K562 (cell line): ENCODE data around the gene FUCA1. TPM values are rescaled to one million over a fixed set of nuclear protein-coding genes. Genes with fewer than 3 reads are reported as not detected.

Source experiments
- ATAC-seq: fragments of 200-7000 bp; cut with Tn5 transposase; 3 replicates; pipeline ENCODE4 v1.9.1; 2020; ENCODE audit warnings: moderate library complexity
- BruUV-seq: library from RNA; stranded (reverse); fragments of 400-500 nt; replicated peaks from 2 replicates; lab custom pipeline; 2021; lab: Mats Ljungman, UMichigan
- CTCF ChIA-PET: fragments of 300-600 bp; formaldehyde crosslinking; extraction: SDS; loops from one replicate; lab custom pipeline; 2021; ENCODE audit warnings: low intra/inter-chr PET ratio; lab: Yijun Ruan, JAX
- POLR2A ChIA-PET: fragments of 300-600, 350-650 bp; sonication (Branson Sonifier 250); formaldehyde crosslinking; extraction: SDS; loops from one replicate; lab custom pipeline; 2021; ENCODE audit warnings: antibody characterized with exemption, inconsistent platforms; lab: Yijun Ruan, JAX
- DNase-seq, 4 experiments: peaks; one replicate each; pipeline versions ENCODE4 v3.0.0 to v3.0.0-alpha.2; 2011 to 2018; ENCODE audit warnings: low spot score in 3 of 4, mixed read lengths in 3 of 4; ENCODE audit errors: extremely low read depth in 1 of 4
- FAIRE-seq: peaks from 2 replicates; lab custom pipeline; 2011; peaks lifted over from hg19 to GRCh38; lab: Jason Lieb, UNC
- H2AFZ ChIP-seq: 2 replicates; pipeline ENCODE4 v1.6.0; 2011; ENCODE audit warnings: low read depth, low read length, control low read depth, inconsistent platforms
- H3K27ac ChIP-seq: fragments of 200-600 bp; 3 replicates; pipeline ENCODE4 v1.8.0; 2011; ENCODE audit warnings: low read depth, mild to moderate bottlenecking, control low read depth, inconsistent platforms, low read length, moderate library complexity, mixed read lengths; ENCODE audit errors: extremely low read depth
- H3K27me3 ChIP-seq, 2 experiments: fragments of 300-600 bp in 1 of 2; 2 replicates in 1 of 2; 3 replicates in 1 of 2; pipeline versions ENCODE4 v1.6.0 to v1.8.0; 2011; ENCODE audit warnings: inconsistent platforms in 2 of 2, low read length in 2 of 2, mild to moderate bottlenecking in 1 of 2, mixed read lengths in 1 of 2, moderate library complexity in 1 of 2; ENCODE audit not compliant: control insufficient read depth in 2 of 2, insufficient read depth in 2 of 2
- H3K36me3 ChIP-seq: fragments of 300-600 bp; 3 replicates; pipeline ENCODE4 v1.8.0; 2011; ENCODE audit warnings: mild to moderate bottlenecking, low read length, inconsistent platforms; ENCODE audit not compliant: control insufficient read depth, insufficient read depth
- H3K4me1 ChIP-seq, 2 experiments: fragments of 200-600 bp in 1 of 2; replicated peaks in 1 of 2; 2 replicates in 1 of 2; 3 replicates in 1 of 2; pipeline versions ENCODE4 v1.5.1 to v1.8.0; 2011; ENCODE audit warnings: inconsistent platforms in 2 of 2, low read length in 2 of 2, mild to moderate bottlenecking in 1 of 2, mixed read lengths in 1 of 2, moderate library complexity in 1 of 2; ENCODE audit not compliant: control insufficient read depth in 2 of 2, insufficient read depth in 2 of 2
- H3K4me2 ChIP-seq: 2 replicates; pipeline ENCODE4 v1.6.1; 2011; ENCODE audit warnings: low read length, control low read depth, inconsistent platforms, mixed read lengths; ENCODE audit not compliant: insufficient read depth
- H3K4me3 ChIP-seq: fragments of 200-600 bp; sonication (generic), shearing (Covaris generic); 2 replicates; pipeline ENCODE4 v1.5.1; 2016; ENCODE audit warnings: control low read depth, inconsistent platforms
- H3K79me2 ChIP-seq: fragments of 200-600 bp; 3 replicates; pipeline ENCODE4 v1.8.0; 2011; ENCODE audit warnings: low read length, inconsistent platforms; ENCODE audit not compliant: control insufficient read depth, insufficient read depth
- H3K9ac ChIP-seq, 2 experiments: 2 replicates each; pipeline versions ENCODE4 v1.6.0 to v1.6.1; 2011; ENCODE audit warnings: low read depth in 2 of 2, low read length in 2 of 2, control low read depth in 1 of 2, inconsistent platforms in 1 of 2, mild to moderate bottlenecking in 1 of 2, mixed read lengths in 1 of 2; ENCODE audit not compliant: insufficient read depth in 1 of 2
- H3K9me1 ChIP-seq: one replicate; pipeline ENCODE4 v1.6.0; 2011; ENCODE audit warnings: inconsistent platforms, mild to moderate bottlenecking, low read length, moderate library complexity; ENCODE audit not compliant: control insufficient read depth, insufficient read depth
- H3K9me3 ChIP-seq: replicated peaks from 2 replicates; pipeline ENCODE4 v1.5.1; 2011; ENCODE audit warnings: low read depth, low read length, inconsistent platforms; ENCODE audit not compliant: control insufficient read depth, insufficient read depth
- H4K20me1 ChIP-seq: replicated peaks from 2 replicates; pipeline ENCODE4 v1.6.1; 2011; ENCODE audit warnings: low read length, inconsistent platforms, mixed read lengths; ENCODE audit not compliant: control insufficient read depth, insufficient read depth
- CEBPB ChIP-seq: fragments of 450-650 bp; IDR thresholded peaks from 2 replicates; pipeline ENCODE4 v1.6.1; 2016; ENCODE audit warnings: missing genetic modification characterization, missing compliant biosample characterization
- CEBPG ChIP-seq, 3 experiments: fragments of 200-800 bp in 1 of 3; sonication (Bioruptor generic) in 1 of 3; sonication (generic) in 1 of 3; formaldehyde crosslinking in 1 of 3; IDR thresholded peaks in 2 of 3; conservative IDR thresholded peaks in 1 of 3; 2 replicates each; pipeline versions ENCODE4 v1.6.1 to v1.8.0; 2016 to 2022; ENCODE audit warnings: missing compliant biosample characterization in 2 of 3, missing genetic modification characterization in 2 of 3, mild to moderate bottlenecking in 1 of 3, missing genetic modification reagents in 1 of 3
- HMBOX1 ChIP-seq: sonication (generic); IDR thresholded peaks from 2 replicates; pipeline ENCODE4 v1.6.1; 2016
- MAFG ChIP-seq: fragments of 450-650 bp; conservative IDR thresholded peaks from 2 replicates; pipeline ENCODE4 v1.6.1; 2016; ENCODE audit warnings: missing genetic modification characterization, missing compliant biosample characterization
- NFE2 ChIP-seq: IDR thresholded peaks from 2 replicates; pipeline ENCODE4 v1.6.1; 2014; ENCODE audit warnings: antibody characterized with exemption, low read depth
- RFX1 ChIP-seq: fragments of 450-650 bp; IDR thresholded peaks from 2 replicates; pipeline ENCODE4 v1.6.1; 2016; ENCODE audit warnings: mild to moderate bottlenecking, moderate library complexity
- ZBTB33 ChIP-seq: sonication (generic); formaldehyde crosslinking; IDR thresholded peaks from 2 replicates; pipeline ENCODE4 v1.8.1; 2023; ENCODE audit warnings: mild to moderate bottlenecking, missing genetic modification reagents
- ZNF668 ChIP-seq: fragments of 250-450 bp; sonication (Bioruptor Pico); IDR thresholded peaks from 2 replicates; pipeline ENCODE4 v1.8.0; 2022; ENCODE audit warnings: mild to moderate bottlenecking, inconsistent platforms
- WGBS: fragments of 100-300 bp; shearing (Covaris generic); methylation state at CpG from one replicate; pipeline ENCODE4 v1.1.6; 2016; ENCODE audit warnings: low coverage, mixed read lengths; ENCODE audit not compliant: insufficient coverage; ENCODE audit errors: missing lambda C conversion rate; 5-methylcytosine and 5-hydroxymethylcytosine counted together
- in situ Hi-C: fragments of 300-500 bp; cut with MboI; formaldehyde crosslinking; loops from 4 replicates; pipeline ENCODE4 v1.15.0; 2018; ENCODE audit warnings: inconsistent platforms, mixed read lengths
- intact Hi-C: fragments of 100-400 bp; cut with micrococcal nuclease; formaldehyde crosslinking; loops from 2 replicates; pipeline ENCODE4 v1.14.2; 2022
- polyA plus RNA-seq, 8 experiments: library from polyadenylated mRNA; depleted of rRNA in 4 of 8; stranded (reverse) in 5 of 8; unstranded in 3 of 8; fragments of >200 nt; fragmentation: Nextera tagmentation in 2 of 8; fragmentation: Illumina TruSeq in 1 of 8; extraction: Ambion mirVana in 2 of 8; extraction: Trizol in 1 of 8; gene quantifications; 2 replicates each; pipeline versions ENCODE4 v1.2.1 to v1.2.3, GENCODE V29; 2011 to 2014; ENCODE audit warnings: inconsistent platforms in 1 of 8, missing spikeins in 1 of 8
- total RNA-seq, 7 experiments: library from RNA; depleted of rRNA in 6 of 7; stranded (reverse); fragments of >200 nt in 6 of 7; fragmentation: Illumina TruSeq in 2 of 7; extraction: Trizol in 2 of 7; gene quantifications; 2 replicates each; pipeline versions ENCODE4 v1.2.1 to v1.2.3, GENCODE V29; 2011 to 2021; ENCODE audit warnings: low replicate concordance in 1 of 7

The FUCA1 gene
- total and polyA plus RNA-seq, 9 of the 15 experiments (the other 6 are each of a cell fraction or from before 2014, with no cell fraction given): 7.0 to 20.5 (median 13.5) TPM

DNA sequence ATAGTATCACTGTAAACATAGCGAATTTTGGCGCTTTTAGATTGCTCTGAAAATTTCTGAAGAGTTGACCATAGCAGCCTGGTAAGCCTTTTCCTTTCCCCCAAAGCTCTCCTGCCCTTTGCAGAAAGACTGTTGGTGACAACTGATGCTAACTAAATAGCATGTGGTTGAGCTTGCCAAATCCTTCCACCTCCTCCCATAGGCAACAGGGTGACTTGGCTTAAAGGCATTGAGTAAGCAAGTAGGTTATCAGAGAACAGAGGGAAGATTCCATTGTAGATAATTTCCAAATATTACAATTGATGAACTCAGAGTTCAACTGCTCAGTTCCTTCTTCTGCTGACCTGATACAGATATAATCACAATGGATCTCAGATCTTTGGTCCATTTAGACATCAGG lies 22.9 kb downstream of the FUCA1 start:
- FAIRE-seq (no peak), DNase-seq (peak in 2 of 4 experiments; percentile 5 to 9), ATAC-seq (no peak)
- CTCF ChIA-PET: no interaction called here
- H3K27me3 ChIP-seq: no peaks in the 10 kb centered on the region
- H3K4me2 ChIP-seq: no peak overlapping the region
- H3K27ac ChIP-seq: no peak overlapping the region
- in situ Hi-C loops: loop anchor here (10.0 kb wide), 1 partner anchor 1720 kb away; no protein-coding TSS in a partner anchor
- no peak overlapping the region for H3K9ac ChIP-seq
- H3K79me2 ChIP-seq: no peaks in the 10 kb centered on the region
- TSS peak; percentile 71 for BruUV-seq
- no peak overlapping the region for H3K4me3 ChIP-seq
- H3K36me3 ChIP-seq: peaks cover 20% of the 10 kb centered on the region
- no peak for TF ChIP-seq ZNF668 (CRISPR knock-in tag)
- peak; percentile 46; the same call in 1 of the 2 replicates for TF ChIP-seq CEBPB (tag)
- peak; percentile 43 for TF ChIP-seq MAFG (tag)
- TF ChIP-seq NFE2: 0 out of 2 replicates have a peak, but pooled peaks have one; percentile 35
- peak; percentile 56; the same call in 1 of the 2 replicates for TF ChIP-seq HMBOX1
- no peak for TF ChIP-seq ZBTB33
- no peak for TF ChIP-seq RFX1
- no peak for TF ChIP-seq CEBPG (CRISPR knock-in tag; IDR thresholded peaks at IDR 0.05)
- TF ChIP-seq CEBPG (tag; conservative IDR thresholded peaks at IDR 0.05 in 1 of 2, IDR thresholded peaks at IDR 0.05 in 1 of 2): 0 out of 4 replicates have a peak, but pooled peaks of 1 of the 2 experiments have one; percentile 9
- intact Hi-C loops: no loop called here
- H3K9me1 ChIP-seq: no peaks in the 10 kb centered on the region
- POLR2A ChIA-PET: no interaction called here
- no peaks in the 10 kb centered on the region; a peak in 1 of 5 replicates for H3K4me1 ChIP-seq
- H4K20me1 ChIP-seq: no peaks in the 10 kb centered on the region
- WGBS: 77% methylated on average over 2 of the region's 2 CpGs
- no peak overlapping the region for H2AFZ ChIP-seq
- no peaks in the 10 kb centered on the region; the same call in 1 of the 2 replicates for H3K9me3 ChIP-seq
